Activated T-cell treated with anti-CD3 and anti-CD28 coated beads for 48 hours (primary cell): Measurements from ENCODE around the gene TMPRSS9.

ENCODE experiments used
- DNase-seq: peaks from one replicate; pipeline ENCODE4 v3.0.0-alpha.2; 2020; ENCODE audit warnings: low read depth

TMPRSS9 gene

DNA sequence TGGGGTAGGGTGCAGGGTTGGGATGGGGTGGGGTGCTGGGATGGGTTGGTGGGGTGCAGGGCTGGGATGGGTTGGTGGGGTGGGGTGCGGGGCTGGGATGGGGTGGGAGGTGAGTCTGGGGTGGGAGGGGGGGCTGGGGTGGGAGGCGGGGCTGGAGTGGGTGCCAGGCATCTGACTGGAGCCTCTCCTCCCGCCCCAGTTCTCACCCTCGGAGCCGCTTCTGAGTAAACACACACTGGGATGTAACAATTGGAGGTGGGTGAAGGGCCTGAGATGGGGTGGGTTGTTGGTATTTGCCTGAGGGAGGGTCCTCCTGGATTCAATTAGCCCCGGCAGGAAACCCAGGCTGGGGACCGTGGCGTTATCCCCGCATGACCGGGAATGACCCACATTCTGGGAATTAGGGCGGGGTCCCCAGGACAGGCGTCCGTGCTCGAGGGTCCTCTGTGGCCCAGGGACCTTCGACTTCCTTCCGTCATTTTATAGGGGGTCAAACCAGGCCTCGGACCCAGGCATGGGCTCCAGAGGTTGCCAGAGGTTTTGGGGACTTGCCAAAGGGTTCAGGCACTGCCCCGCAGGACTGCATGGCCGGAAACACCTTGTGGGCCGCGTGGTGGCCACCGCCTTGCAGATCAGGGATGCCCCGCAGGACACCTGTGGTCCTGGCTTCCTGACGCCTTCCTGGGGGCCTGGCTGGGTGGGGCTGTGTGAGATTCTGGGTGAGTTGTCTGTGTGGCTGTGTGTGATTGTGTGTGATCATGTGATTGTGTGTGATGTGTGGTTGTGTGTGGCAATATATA is 1.4 kb downstream of the TMPRSS9 start:
- DNase-seq, result no peak

DNA sequence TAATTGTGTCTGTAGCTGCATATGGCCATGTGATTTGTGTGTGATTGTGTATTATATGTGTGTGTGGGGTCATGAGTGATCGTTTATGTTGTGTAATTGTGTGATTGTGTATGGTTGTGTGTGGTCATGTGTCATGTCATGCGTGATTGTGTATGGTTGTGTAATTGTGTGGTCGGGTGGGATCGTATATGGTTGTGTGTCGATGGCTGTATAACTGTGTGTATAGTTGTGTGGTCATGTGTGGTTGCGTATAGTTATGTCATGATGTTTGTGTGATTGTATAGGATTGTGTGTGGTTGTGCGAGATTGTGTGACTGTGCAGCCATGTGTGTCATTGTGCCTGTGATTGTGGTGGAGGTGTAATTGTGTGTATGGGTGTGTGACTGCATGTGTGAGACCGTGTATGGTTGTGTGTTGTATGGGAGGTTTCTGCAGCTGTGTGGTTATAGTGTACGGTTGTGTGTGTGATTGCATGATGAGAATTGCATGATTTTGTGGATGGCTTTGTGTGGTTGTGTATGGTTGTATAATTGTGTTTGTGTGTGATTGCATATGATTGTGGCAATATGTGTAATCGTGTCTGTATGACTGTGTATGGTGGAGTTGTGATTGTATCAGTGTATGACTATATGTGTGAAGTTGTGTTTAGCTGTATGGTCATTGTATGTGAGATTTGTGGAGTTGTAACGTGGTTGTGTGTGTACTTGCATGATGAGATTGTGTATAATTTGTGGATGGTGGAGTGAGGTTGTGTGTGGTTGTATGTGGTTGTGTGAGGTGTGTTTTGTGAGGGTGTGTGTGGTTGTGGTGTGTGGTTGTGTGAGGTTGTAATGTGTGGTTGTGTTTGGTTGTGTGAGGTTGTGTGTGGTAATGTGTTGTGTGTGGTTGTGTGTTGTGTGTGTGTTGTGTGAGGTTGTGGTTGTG is 2.2 kb downstream of the TMPRSS9 start:
- no peak for DNase-seq

DNA sequence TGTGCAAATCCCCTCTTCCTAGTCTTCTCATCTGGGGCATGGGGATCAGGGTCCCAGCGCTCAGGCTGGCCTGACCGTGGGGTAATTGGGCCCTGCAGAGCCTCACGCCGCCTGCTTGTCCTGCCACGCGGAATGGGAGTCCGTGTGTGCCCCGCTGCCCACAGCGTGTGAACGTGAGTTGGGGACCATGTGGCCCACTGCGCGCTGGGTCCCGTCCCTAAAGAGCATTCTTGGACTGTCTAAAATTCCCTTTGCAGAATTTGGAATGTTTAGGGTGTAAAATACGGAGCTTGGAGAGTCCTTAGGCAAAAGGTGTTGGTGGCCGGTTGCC is 2.9 kb downstream of the TMPRSS9 start:
- no peak for DNase-seq

DNA sequence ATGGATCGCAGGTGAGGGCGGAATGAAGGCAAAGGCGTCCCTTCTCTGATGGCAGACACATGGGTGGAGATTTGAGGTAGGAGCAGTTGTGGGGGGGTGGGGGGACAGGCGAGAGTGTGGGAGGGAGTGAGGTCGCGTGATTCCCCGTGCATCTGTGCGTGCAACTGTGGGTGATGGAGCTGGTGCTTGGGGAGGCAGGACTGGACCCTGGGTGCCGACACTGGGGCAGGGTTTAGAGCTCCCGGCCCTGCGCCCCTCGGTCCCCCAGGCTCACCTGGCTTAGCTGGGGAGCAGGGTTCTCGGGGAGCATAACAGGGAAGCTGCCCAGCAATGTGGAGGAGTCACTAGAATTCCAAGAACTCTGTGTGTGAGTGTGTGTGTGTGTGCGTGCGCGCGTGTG is 3.4 kb downstream of the TMPRSS9 start:
- no peak for DNase-seq

DNA sequence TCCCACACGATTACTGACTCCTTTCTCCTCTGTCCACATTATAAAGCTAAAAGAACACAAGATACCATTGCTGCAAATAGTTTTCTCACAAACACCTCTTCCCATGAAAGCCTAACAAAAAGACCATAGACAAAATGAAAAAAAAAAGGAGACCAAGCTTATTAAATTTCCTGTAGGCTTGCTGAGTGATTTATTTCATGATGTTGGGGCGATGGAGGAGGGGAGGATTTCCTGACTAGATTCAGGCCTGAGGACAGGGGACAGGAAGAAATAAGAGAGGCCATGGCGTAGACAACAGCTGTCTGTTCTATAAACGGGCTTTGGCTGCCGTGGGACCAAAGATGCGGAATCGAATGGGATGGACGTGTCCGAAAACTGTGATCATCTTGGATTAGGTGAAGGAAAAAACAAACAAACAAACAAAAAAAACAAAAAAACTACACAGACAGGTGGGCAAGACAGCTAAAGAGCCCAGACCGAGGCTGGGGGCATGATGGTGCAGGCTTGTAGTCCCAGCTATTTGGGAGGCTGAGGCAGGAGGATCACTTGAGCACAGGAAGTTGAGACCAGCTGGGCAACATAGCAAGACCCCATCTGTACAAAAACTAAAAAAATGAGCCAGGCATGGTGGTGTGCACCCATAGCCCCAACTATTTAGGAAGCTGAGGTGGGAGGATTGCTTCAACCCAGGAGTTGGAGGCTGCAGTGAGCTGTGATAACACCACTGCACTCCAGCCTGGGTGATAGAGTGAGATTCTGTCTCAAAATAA is 5.3 kb downstream of the TMPRSS9 start:
- no peak for DNase-seq

DNA sequence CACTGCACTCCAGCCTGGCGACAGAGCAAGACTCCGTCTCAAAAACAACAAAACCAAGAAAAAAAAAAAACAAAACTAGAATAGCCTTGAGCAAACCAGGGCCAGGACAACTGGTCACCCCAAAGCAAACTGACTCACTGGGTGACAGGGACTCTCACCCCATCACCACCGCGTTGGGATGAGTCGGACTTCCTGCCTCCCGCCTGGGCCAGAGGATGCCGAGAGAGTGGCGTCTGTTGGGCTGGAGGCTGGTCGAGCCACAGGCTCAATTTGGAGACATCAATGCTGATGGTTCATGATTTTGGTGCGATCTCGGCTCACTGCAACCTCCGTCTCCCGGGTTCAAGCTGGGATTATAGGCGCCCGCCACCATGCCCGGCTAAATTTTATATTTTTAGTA is 11.6 kb downstream of the TMPRSS9 start:
- DNase-seq, result no peak

DNA sequence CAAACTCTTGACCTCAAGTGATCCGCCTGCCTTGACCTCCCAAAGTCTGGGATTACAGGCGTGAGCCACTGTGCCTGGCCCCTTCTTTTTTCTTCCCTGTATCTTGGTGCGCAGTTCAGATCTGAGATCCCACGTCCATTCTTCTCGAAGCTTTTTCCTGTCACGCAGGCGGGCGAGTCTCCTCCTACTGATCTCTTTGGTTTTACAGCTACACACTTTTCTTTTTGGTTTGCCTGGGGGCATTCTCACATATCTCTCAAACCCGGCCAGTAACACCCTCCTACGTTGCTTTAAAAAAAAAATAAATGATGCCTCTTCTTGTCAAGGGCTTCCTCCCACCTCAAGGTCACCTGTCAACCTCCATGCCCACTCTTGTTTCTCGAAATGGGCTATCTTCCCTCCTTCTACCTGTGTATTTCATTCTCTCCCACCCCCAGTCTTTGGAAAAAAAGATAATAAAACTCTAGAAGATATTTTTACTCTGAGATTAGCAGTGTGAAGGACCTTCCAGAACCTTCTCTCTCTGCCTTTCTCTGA is 12.1 kb downstream of the TMPRSS9 start:
- DNase-seq, result no peak

DNA sequence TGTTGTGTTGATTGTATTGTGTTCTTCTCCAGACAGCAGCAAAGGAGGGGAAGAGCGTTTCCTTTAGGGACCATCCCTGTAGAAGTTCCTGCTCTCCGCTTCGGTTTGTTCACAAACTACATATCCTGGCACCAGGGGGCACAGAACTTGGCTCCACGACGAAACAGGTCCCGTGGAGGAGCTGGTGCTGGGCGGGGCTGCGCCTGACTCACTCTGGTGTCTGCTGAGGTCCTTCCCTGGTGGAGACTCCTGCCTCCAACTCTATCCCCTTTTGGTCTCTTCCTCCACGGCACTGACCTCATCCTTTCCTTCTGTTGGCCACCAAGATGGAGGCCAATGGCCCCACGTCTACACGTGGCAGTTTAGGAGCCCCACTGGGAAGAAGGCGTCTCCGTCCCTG is 14.7 kb downstream of the TMPRSS9 start:
- no peak for DNase-seq

DNA sequence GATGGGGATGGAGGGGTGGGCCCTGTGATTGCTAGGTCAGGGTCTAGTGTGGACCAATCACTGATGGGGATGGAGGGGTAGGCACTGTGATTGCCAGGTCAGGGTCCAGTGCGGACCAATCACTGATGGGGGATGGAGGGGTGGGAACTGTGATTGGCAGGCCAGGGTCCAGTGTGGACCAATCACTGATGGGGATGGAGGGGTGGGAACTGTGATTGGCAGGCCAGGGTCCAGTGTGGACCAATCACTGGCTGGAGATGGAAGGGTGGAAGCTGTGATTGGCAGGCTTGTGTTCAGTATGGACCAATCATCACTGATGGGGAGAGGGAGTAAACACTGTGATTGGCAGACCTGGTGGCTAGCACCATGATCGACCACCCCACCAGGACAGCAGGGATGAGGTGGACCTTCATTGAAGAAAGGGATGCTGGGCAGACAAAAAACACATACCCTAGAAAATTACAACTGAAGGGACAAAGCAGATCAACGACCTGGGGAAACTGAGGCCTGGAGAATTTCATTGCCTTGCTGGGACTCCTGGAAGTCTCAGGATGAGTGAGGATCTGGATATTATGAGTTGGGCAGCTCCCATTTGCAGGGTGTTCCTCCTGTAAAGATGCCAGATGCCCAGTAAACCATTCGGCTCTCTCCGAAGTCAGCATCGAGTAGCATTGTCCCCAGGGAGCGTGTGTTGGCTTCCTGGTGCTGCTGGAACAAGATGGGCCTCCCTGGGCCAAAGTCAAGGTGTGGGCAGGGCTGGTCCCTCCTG is 15.5 kb downstream of the TMPRSS9 start:
- no peak for DNase-seq

DNA sequence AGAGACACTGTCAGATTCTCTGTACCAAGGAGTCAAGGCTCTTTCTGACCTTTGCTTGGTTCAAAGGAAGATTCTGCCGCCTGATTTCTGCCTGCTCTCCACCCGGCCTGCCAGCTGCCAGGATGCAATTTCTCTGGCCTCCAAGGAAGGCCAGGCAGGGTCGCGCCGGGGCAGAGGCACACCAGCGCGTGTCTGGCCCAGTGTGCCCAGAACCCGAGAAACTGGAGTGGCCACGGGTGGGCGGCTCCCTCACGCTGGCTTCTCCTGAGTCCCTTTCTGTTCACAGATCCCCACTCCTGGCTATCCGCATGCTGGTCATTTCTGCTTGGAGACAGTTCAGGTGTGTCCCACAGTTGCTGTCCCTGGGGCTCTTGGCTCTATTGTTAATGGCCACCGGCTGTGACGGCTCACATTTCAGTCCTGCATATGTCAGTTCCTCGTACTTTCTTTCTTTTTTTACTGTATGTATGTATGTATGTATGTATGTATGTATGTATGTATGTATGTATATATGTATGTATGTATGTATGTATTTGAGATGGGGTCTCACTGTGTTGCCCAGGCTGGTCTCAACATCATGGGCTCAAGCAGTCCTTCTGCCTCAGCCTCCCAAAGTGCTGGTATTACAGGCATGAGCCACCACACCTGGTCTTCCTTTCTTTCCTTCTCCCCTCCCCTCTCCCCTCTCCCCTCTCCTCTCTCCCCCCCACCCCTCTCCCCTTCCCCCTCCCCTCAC is 16.9 kb downstream of the TMPRSS9 start:
- DNase-seq, result no peak

DNA sequence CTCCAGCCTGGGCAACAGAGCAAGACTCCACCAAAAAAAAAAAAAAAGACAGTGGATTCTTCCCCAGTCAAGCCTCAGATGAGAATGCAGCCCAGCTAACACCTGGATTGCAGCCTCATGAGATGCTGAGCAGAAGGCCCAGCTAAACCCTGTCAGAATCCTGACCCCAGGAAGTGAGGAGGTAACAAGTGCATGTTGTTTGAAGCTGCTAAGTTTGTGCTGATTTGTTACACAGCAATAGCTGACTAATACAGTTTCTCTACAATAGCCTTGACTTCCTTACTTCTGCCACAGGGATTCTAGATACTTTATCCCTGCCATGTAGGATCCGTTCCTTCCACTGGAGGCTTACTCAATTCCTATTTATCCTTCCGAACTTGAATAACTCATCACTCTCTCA is 20.5 kb downstream of the TMPRSS9 start:
- no peak for DNase-seq

DNA sequence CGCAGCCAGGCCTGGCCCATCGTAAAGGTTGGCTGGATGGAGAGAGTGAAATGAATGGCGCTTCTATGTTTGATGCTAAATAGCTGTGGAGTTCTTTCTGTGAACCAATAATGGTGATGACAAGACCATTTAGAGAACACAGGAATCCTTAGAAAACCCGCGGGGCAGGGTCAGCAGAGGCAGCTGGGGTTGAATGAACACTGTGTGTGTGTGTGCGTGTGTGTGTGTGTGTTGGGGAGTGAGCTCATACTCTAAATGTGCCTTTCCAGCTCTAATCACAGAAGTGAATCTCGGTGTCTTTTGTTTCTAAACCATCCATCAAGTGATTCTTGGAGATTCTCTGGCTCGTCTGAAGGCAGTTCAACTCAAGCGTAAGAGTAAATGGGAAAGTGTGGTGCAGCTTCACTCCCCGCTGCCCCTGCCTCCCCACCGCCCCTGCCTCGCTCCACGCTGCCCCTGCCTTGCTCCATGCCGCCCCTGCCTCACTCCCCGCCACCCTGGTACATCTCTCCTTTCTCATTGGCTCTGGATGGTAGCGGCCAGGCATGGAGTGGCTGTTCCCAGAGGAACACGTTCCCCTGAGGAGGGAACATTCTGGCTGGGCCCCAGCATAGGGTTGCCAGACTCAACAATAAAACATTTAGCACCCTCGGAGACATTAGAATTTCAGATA is 21.2 kb downstream of the TMPRSS9 start:
- DNase-seq, result no peak

DNA sequence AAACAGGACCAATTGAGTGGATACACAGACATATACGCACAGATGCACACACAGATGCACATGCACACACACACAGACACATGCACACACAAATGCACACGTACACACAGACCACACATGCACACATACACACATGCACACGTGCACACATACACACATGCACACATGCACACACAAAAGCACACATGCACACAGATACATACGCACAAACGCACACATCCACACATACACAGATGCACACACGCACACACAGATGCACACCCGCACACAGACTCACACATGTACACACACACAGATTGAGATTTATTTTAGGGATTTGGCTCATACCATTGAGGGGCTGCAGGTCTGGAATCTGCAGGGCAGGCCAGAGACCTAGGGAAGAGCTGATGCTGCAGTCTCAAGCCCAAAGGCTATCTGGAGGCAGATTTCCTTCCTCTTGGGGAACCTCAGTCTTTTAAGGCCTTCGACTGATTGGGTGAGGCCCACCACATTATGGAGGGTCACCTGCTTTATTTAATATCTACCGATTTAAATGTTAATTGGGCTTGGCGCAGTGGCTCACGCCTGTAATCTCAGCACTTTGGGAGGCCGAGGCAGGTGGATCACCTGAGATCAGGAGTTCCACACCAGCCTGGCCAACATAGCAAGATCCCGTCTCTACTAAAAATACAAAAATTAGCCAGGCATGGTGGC is 22.6 kb downstream of the TMPRSS9 start:
- DNase-seq, result no peak

DNA sequence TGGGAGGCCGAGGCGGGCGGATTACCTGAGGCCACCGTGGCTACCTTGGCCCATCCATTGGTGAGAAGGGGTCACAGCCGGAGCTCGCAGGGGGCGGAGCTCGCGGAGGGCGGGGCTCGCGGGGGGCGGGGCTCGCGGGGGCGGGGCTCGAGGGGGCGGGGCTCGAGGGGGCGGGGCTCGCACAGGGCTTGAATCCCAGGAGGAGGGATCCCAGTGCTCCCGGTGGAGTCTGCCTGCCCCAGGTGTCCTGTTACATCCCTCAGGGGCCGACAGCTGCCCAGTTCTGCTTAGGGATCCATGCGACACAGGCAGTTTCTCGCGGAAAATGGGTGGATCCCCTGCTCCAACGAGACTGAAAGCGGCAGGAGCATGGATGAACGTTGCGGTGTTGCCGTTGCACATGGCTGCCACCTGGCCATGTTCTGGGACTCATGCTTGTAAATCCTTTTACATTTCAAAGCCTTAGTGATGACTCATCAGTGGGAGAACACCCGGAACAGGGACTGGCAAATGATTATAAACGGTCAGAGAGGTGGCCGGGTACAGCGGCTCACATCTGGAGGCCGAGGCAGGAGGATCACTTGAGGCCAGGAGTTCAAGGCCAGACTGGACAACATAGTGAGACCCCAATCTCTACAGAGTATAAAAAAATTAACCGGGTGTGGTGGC is 25.1 kb downstream of the TMPRSS9 start:
- DNase-seq, result no peak

DNA sequence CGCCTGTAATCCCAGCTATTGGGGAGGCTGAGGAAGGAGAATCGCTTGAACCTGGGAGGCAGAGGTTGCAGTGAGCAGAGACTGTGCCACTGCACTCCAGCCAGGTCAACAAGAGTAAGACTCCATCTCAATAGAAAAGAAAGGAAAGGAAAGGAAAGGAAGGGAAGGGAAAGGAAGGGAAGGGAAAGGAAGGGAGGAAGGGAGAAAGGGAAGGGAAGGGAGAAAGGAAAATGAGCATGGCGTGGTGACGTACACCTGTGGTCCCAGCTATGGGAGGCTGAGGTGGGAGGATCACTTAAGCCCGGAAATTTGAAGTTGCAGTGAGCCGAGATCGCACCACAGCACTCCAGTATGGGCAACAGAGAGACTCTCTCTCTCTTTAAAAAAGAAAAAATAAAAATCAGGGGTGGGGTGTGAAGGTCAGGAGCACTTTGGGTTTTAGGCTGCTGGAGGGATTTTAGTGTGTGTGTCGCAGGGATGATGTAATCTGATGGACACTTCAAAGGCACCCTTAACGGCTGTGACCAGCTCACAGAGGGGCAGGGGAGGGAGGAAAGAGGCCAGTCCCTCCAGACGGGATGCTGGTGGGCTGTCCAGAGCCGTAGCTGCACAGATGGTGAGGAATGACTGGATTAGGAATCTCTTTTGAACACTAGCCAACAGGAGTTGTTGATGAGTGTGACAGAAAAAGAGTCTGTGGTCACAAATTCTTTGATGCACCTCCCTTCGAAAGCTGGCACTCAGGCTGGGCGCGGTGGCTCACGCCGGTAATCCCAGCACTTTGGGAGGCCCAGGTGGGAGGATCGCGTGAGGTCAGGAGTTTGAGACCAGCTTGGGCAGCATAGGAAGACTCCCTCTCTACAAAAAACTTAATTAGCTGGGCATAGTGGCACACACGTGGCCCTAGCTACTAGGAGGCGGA is 27.6 kb downstream of the TMPRSS9 start:
- DNase-seq, result no peak

DNA sequence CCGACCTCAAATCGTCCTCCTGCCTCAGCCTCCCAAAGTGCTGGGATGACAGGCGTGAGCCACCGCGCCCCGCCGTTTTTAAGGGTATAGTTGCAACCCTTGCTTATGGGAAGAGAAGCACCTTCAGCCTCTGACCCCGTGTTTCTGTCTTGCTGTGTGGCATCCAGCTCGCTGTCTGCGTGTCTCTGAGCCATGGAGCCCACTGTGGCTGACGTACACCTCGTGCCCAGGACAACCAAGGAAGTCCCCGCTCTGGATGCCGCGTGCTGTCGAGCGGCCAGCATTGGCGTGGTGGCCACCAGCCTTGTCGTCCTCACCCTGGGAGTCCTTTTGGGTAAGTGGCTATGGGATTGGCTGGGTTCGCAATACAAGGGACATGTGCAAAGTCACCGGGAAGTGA is 29.5 kb downstream of the TMPRSS9 start:
- DNase-seq, result no peak

DNA sequence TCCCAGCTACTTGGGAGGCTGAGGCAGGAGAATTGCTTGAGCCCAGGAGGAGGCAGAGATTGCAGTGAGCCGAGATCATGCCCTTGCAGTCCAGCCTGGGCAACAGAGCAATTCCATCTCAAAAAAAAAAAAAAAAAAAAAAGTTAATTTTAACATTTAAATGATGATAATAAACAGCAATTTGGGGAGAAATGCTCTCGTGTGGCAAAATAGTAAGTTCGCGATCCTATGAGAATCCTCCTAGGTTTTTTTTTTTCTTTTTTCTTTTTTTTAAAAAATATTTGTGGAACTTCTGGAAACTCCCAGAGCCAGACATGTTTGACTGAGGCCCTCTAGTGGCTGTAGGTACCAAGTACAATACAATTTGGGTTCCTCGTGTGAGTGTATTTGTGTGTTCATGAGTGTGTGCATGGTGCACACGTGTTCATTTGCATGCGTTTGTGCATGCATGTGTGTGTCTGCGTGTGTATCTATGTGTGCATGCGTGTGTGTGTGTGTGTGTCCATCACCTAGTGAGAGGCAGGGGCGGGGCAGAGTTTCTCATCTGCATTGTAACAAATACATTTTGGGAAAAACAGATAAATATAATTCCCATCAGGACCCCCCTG is 31.2 kb downstream of the TMPRSS9 start:
- DNase-seq, result no peak

DNA sequence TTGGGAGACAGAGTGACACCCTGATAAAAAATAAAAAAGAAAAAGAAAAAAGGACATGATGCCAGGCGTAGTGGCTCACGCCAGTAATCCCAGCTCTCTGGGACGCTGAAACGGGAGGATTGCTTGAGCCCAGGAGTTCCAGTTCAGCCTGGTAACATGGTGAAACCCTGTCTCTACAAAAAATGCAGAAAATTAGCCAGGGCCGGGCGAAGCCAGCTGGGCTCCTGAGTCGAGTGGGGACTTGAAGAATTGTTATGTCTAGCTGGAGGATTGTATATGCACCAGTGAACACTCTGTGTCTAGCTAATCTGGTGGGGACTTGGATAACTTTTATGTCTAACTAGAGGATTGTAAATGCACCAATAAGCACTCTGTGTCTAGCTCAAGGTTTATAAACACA is 32.3 kb downstream of the TMPRSS9 start:
- no peak for DNase-seq
